IPS-18a (cell line): ENCODE results near the gene IST1.

ENCODE experiments used
- H3K27ac ChIP-seq: one replicate; pipeline ENCODE4 v1.5.1; 2013; ENCODE audit warnings: low read length
- H3K27me3 ChIP-seq: one replicate; pipeline ENCODE4 v1.6.1; 2013; ENCODE audit warnings: mild to moderate bottlenecking, low read length; ENCODE audit not compliant: control insufficient read depth, insufficient read depth
- H3K36me3 ChIP-seq: one replicate; pipeline ENCODE4 v1.6.1; 2013; ENCODE audit warnings: low read depth, low read length; ENCODE audit not compliant: control insufficient read depth
- H3K4me1 ChIP-seq: one replicate; pipeline ENCODE4 v1.6.1; 2013; ENCODE audit warnings: low read depth, low read length; ENCODE audit not compliant: control insufficient read depth
- H3K4me3 ChIP-seq: one replicate; pipeline ENCODE4 v1.5.1; 2013; ENCODE audit warnings: low read length
- H3K9ac ChIP-seq: one replicate; pipeline ENCODE4 v1.6.1; 2013; ENCODE audit warnings: mild to moderate bottlenecking, low read length, moderate library complexity
- H3K9me3 ChIP-seq: one replicate; pipeline ENCODE4 v1.6.1; 2013; ENCODE audit warnings: low read depth, low read length; ENCODE audit not compliant: control insufficient read depth

IST1 gene

DNA sequence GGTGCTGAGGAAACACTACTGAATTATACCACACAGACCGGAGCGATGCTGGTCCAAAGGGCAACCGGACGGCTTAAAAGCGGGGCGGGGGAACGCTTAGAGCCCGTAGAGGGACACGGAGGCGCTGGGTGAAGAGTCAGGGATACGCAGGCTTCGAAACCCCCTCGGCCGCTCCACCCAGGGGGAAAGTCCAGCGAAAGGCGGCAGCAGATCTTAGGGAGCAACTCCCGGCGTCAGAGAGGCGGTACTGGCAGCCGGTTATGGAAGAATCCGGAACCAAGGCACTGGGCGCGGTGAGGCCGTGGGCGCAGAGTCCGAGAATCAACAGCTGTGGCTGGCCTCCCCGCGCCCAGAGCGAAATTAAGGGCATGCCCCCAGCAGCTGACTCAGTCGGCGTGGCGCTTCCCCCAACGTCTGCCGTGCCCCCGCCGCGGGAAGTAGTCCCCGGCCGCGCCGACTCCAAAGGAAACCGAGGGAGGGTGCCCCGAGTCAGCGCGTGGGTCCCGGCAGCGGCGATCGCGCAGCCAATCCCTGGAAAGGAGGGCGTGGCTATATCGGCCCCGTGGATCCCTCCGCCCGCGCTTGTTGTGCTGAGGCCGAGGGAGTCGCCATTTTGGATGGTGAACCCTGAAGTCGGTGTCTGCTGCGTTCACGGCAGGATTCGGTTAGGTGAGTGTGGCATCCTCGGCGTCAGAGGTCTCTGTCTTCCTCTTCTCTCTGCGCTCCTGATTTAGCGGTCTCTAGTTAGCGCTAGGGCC is at the start of gene IST1:
Gene IST1 (plus strand): TSS at position 611 of the 758 bp plus-strand sequence. CDS start 20,110 bp downstream, outside the sequence.
- Histone ChIP-seq H3K27me3 (no peaks in the 10 kb centered on the region), H3K4me3 (peak within 1 kb of the TSS; percentile 90), H3K27ac (peak within 1 kb of the TSS; percentile 96), H3K4me1 (peaks cover 7% of the 10 kb centered on the region), H3K36me3 (no peaks in the 10 kb centered on the region), H3K9ac (peak within 1 kb of the TSS; percentile 93), H3K9me3 (no peaks in the 10 kb centered on the region)

GRCh38 chr16:71845639-71846430 is 49.5 kb upstream of the IST1 start, which contains the start of gene ATXN1L:
Gene ATXN1L (plus strand): TSS chr16:71845976. CDS start chr16:71849741, 3,765 bp downstream.
- Histone ChIP-seq H3K9me3 (no peaks in the 10 kb centered on the region), H3K9ac (peak within 1 kb of the TSS; percentile 84), H3K4me1 (peaks cover 4% of the 10 kb centered on the region), H3K27me3 (no peaks in the 10 kb centered on the region), H3K36me3 (peaks cover 25% of the 10 kb centered on the region), H3K27ac (no peak within 1 kb of the TSS), H3K4me3 (peak within 1 kb of the TSS; percentile 73)

GRCh38 chr16:71846431-71846830 is 48.9 kb upstream of the IST1 start:
- Histone ChIP-seq H3K27ac (no peak overlapping the region), H3K4me1 (peaks cover 4% of the 10 kb centered on the region), H3K9ac (peak overlapping the region; percentile 84), H3K4me3 (peak overlapping the region; percentile 73), H3K36me3 (peaks cover 31% of the 10 kb centered on the region), H3K9me3 (no peaks in the 10 kb centered on the region), H3K27me3 (no peaks in the 10 kb centered on the region)

GRCh38 chr16:71847096-71847495 is 48.2 kb upstream of the IST1 start:
- Histone ChIP-seq H3K4me1 (peaks cover 4% of the 10 kb centered on the region), H3K4me3 (peak overlapping the region; percentile 73), H3K36me3 (peaks cover 32% of the 10 kb centered on the region), H3K9ac (no peak overlapping the region), H3K9me3 (no peaks in the 10 kb centered on the region), H3K27me3 (no peaks in the 10 kb centered on the region), H3K27ac (no peak overlapping the region)

GRCh38 chr16:71848622-71849021 is 46.7 kb upstream of the IST1 start:
- Histone ChIP-seq H3K4me1 (peaks cover 4% of the 10 kb centered on the region), H3K9me3 (no peaks in the 10 kb centered on the region), H3K27me3 (no peaks in the 10 kb centered on the region), H3K9ac (no peak overlapping the region), H3K4me3 (no peak overlapping the region), H3K36me3 (peaks cover 32% of the 10 kb centered on the region), H3K27ac (no peak overlapping the region)

GRCh38 chr16:71851746-71852145 is 43.6 kb upstream of the IST1 start:
- Histone ChIP-seq H3K9me3 (no peaks in the 10 kb centered on the region), H3K4me3 (no peak overlapping the region), H3K36me3 (peaks cover 32% of the 10 kb centered on the region), H3K27ac (no peak overlapping the region), H3K9ac (no peak overlapping the region), H3K4me1 (peaks cover 3% of the 10 kb centered on the region), H3K27me3 (no peaks in the 10 kb centered on the region)

GRCh38 chr16:71852158-71852557 is 43.2 kb upstream of the IST1 start:
- Histone ChIP-seq H3K27me3 (no peaks in the 10 kb centered on the region), H3K27ac (no peak overlapping the region), H3K9ac (no peak overlapping the region), H3K36me3 (peaks cover 32% of the 10 kb centered on the region), H3K4me1 (no peaks in the 10 kb centered on the region), H3K4me3 (no peak overlapping the region), H3K9me3 (no peaks in the 10 kb centered on the region)

- Histone ChIP-seq H3K9ac (no peak overlapping the region), H3K27ac (no peak overlapping the region), H3K36me3 (peaks cover 32% of the 10 kb centered on the region), H3K4me3 (no peak overlapping the region), H3K9me3 (no peaks in the 10 kb centered on the region), H3K4me1 (no peaks in the 10 kb centered on the region), H3K27me3 (no peaks in the 10 kb centered on the region)
These were observed 42.8 kb upstream of the IST1 start for GRCh38 chr16:71852561-71852960.

DNA sequence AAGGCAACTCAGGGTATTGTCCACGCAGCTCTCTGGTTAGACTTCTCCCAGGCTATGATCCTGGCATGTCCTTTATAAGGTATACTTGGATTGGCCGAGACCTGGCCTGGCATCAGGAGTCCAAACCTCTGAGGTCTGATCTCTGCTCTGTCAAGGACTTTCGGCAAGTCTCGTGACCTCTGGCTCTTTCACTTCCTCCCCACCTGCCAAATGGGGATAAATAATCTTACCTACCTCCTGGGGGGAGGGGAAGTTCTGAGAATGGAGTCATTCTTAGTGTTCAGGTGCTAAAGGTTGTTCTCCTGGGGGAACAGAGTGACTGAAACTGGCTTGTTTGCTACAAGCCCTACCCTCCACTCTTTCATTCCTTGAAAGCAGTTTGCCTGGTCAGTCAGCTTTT is 41.9 kb upstream of the IST1 start:
- Histone ChIP-seq H3K27ac (no peak overlapping the region), H3K9me3 (no peaks in the 10 kb centered on the region), H3K9ac (no peak overlapping the region), H3K36me3 (peaks cover 28% of the 10 kb centered on the region), H3K4me1 (no peaks in the 10 kb centered on the region), H3K27me3 (no peaks in the 10 kb centered on the region), H3K4me3 (no peak overlapping the region)

DNA sequence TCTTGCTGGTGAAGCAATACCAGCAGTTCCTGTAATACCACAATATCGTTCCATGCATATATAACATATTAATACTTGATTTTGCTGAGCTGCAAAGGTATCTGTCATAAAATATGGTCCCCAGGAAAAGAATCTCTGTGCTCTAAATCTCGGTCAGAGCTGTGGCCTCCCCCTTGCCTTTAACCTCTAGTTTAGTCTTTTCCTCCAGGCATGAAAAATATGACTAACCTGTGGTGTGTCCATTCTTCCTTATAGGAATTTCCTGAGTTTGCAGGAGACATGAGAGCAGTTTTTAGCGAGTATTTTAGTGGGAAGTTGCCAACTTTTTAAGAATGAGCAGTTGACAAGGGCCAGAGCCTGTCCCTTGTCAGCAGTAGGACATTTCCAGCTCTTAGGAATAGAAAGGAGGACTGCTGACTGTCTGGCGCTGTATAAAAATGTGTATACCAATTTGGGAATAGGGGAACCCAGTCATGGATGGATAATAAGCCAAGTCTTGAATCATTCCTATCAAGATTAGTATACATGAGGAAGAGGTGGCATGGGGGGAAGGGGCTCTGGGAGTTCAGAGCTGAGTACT is 40.9 kb upstream of the IST1 start:
- Histone ChIP-seq H3K4me1 (no peaks in the 10 kb centered on the region), H3K9me3 (no peaks in the 10 kb centered on the region), H3K27me3 (no peaks in the 10 kb centered on the region), H3K9ac (no peak overlapping the region), H3K4me3 (no peak overlapping the region), H3K27ac (no peak overlapping the region), H3K36me3 (peaks cover 24% of the 10 kb centered on the region)

DNA sequence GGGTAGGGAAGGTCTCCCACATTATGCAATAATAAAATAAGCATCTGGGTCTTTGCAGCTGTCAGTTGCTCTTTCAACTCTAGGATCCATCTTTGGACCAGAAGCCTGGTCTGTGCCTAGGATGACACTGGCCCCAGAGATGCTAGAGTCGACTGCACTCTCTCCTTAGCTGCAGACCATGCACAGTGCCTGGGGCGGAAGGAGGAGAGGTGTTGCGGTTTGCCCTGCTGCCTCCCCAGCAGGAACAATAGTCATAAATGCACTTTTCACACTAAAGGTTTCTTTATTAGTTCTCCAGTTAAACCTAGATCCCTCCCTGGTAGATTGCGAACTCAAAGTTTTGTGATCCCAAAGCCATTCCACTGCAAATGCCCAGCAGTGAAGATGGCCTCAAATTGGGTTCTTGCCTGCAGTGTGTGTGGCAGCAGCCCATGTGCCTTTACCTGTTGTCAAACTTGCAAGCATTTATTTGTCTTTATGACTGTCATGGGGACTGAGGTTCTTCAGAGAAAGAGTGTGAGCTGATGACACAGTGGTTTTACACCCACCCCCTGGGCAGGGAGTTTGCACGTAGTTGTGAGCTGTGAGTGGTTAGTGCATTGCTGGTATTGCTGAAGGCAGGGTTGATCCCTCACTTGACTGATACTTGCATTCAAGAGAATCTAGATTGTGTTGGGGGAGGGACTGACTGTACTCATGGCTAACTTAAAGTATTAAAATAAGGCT is 39.2 kb upstream of the IST1 start:
- H3K9ac ChIP-seq, result no peak overlapping the region
- H3K36me3 ChIP-seq, result peaks cover 16% of the 10 kb centered on the region
- no peak overlapping the region for H3K4me3 ChIP-seq
- no peaks in the 10 kb centered on the region for H3K9me3 ChIP-seq
- no peak overlapping the region for H3K27ac ChIP-seq
- no peaks in the 10 kb centered on the region for H3K27me3 ChIP-seq
- H3K4me1 ChIP-seq, result no peaks in the 10 kb centered on the region
